HG02763 (cell line): ENCODE results near the gene ANGPTL7.
"Not testable (repeated sequence)": the region's sequence is repeated elsewhere in the genome, so short reads cannot be mapped to it uniquely, and the experiment has no call there.

Source experiments
- ATAC-seq: cut with Tn5 transposase; IDR thresholded peaks from one replicate; pipeline ENCODE4 v1.9.1; 2021; ENCODE audit warnings: mild to moderate bottlenecking, moderate library complexity; ENCODE audit not compliant: unreplicated experiment

ANGPTL7 gene, protein sequence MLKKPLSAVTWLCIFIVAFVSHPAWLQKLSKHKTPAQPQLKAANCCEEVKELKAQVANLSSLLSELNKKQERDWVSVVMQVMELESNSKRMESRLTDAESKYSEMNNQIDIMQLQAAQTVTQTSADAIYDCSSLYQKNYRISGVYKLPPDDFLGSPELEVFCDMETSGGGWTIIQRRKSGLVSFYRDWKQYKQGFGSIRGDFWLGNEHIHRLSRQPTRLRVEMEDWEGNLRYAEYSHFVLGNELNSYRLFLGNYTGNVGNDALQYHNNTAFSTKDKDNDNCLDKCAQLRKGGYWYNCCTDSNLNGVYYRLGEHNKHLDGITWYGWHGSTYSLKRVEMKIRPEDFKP

DNA sequence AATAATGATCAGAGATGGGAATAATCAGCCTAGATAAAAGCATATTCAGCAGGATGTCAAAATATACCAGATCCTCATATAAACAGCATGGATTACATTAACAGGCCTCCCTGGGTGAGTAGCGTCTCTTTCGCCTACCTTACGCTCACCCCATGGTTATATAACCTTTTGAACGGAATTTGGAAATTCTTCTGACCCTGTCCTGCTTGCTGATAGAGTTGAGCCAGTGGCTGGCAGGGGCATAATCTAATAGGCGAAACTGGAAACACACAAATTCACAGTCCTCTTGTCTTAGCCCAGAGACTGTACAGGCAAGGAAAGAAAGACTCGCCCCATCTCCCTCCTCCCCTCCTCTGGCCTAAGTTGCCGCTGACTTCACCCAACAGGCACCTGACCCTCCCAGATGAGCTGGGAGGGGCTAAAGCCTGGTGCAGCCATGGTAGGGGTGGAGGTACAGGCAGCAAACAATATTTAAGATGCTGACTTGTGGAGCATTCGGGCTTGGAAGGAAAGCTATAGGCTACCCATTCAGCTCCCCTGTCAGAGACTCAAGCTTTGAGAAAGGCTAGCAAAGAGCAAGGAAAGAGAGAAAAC, at the start of gene ANGPTL7:
Gene ANGPTL7 (plus strand): TSS at position 498 of the 594 bp plus-strand sequence. CDS start 225 bp downstream, outside the sequence.
- ATAC-seq: no peak

DNA sequence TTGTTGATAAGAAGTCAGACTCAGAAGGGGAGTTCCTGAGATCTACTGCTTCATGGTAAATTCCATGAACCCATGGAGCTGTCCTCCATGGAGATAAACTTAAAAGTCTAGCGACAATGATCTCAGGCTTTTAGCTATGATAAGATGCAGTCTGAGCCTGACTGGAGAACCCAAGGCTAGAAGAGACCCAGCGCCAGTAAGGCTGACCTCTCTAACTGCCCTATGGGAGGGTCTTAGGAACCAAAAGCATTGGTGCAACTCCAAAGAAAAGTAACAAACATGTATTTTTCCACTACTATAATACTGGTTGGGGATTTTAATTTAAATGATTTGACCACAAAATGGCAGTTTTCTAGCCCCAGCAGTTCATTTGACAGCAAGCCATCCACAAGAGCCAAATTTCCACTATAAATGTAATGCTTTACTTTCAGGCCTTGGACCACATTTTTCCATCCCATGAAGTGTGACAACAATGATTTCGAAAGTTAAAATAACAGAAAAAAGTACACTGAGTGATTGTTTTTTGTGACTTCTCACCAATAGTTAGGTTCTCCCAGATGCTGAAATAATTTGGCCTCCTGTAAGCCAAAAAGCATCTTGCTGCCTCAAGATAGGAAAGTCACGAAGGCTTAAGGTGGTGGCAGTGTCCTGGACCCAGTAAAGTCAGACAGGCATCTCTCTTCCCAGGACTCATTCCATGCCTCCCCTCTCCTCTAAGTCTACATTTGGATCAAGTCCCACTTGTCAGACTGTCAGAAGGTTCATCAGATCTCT, 46.4 kb upstream of the ANGPTL7 start:
- no peak for ATAC-seq

DNA sequence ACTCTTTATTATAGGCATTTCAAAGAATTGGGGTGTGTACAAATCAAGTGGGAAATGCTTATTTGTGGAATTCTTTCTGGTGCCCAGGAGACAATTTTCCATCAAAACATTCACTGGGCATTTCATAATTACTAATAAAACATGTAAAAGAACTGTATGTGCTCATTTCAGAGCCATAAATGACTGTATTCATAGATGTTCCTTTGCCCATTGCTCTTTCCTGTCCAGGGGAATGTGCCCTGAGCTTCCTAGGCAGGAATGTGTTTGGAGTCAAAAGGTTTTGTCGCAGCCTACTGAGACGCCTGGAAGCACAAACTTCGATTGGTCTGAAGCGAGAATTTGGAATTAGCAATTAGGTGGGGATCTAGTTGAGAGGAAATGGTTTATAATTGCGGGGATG, 45.8 kb upstream of the ANGPTL7 start:
- ATAC-seq: no peak

DNA sequence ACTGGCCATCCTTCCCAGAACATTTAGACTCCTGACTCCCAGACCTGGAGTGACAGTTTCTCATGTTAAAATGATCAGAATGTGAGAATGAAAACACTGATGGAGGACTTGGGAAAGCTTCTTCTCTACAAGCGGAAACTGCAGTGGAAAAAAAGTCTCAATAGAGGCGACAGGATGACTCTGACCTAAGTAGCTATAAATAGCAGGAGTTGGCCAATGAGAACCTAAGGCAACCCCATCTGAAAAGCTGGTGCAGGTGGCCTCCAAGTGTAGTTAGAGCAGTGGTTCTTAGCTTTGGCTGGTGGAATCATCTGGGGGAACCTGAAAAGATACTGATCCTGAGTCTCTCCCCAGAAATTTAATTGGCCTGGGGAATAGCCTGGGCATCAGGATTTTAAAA, 45.2 kb upstream of the ANGPTL7 start:
- no peak for ATAC-seq

DNA sequence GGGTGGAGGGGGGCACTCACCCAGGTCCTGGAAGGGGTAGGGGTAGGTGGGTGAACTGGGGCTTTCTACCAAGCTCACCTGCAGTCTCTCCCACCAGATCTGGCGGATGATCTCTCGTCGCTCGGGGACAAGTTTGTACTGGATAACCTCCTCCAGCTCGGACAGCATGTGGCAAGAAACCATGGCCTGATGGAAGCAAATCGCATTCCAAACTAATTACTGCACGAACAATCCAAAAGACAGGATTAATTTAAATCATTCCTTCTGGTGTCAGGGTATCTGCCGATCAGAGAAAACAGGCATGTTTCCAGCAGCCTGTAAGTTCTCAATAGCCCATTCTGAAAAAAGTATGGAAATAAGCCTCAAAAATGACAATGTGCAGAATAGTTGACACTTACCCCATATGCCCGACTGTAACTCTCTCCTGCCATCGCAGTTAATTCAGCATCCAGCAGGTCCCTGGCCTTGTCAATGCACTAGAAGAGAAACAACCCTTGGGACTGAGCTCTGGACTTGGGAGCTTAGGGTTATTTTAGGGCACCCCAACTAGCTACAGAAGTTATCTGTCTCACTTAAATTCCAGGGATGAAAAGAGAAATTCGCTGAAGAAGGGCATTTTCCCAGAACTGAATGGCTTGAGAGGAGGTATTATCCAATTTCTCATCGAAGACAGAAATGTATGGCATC, 44.4 kb upstream of the ANGPTL7 start:
- no peak for ATAC-seq

DNA sequence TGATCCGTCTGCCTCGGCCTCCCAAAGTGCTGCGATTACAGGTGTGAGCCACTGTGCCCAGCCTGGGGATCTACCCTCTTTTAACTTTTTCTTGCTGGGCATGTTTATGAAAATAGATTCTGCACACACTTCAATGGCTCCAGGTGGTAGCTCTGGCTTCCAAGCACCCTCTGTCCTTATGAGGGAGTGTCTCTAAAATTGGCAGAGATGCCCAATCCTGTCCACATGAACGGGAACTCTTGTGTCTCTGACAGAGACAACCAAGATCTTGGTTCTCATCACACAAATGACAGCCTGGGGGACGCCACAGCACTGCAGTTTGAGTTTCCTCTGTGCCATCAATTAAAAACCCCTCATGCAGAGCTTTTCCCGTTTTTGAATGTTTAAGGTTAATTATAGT, 43.4 kb upstream of the ANGPTL7 start:
- ATAC-seq: no peak

DNA sequence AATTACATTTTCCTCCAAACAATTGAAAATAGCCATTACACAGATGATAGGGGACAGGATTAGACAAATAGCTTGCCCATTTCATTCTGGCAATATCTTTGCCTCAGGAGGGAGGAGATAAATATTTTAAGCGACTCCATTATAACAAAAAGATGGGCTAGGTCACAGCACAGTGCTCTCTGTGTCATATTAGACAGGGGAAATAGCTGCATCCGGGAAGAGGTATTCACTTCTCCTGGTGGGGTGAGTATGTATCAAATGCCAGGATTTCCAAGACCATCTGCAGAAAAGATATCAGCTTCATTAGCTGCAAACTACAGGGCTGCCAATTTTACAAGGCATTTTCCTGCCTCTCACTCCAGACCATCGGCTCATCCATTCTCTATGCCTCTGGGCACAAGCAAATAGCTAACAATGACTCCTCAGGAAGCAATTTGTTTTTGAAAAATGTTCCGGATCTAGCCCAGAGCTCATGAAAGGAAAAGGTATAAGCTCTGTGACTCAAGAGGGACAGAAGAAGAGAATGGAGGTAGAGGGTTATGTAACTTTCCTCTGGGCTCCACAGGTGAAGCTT, 41.9 kb upstream of the ANGPTL7 start:
- ATAC-seq: no peak

DNA sequence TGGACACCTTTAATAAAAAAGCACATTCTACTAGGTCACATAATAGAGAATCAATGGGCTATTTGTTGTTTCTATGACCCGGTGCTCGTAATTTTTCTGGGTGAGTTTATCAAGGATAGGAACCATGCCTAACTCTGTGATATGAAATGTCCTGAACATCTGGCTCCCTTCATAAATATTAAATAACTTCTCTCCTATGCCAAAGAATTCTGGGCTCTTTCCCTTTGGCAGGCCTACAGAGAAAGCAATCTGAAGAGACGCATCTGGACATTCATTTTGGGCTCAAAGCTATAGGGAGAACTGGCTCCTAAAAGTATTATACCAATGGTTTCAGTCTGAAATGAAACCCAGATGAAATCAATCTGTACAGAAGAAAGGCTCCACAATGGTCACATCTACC, 38.8 kb upstream of the ANGPTL7 start:
- no peak for ATAC-seq

DNA sequence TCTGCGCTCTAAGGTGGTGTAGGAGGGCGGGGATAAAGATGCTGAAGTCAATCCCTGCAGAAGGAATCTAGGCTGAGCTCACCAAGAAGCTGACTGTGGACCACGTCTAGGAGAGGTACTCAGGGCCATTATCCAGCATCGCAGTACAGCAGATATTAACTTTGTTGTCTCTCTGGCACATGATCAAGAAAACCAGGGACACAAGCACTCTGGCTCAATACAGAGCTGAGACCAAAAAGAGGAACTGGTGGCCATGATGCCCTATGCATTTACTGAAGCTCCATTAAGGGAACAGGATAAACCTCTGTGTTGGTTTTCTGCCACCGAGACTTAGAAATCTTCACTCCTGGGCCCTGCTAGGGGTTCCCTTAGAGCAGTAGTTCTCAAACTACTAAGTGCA, 38.0 kb upstream of the ANGPTL7 start:
- ATAC-seq: no peak

DNA sequence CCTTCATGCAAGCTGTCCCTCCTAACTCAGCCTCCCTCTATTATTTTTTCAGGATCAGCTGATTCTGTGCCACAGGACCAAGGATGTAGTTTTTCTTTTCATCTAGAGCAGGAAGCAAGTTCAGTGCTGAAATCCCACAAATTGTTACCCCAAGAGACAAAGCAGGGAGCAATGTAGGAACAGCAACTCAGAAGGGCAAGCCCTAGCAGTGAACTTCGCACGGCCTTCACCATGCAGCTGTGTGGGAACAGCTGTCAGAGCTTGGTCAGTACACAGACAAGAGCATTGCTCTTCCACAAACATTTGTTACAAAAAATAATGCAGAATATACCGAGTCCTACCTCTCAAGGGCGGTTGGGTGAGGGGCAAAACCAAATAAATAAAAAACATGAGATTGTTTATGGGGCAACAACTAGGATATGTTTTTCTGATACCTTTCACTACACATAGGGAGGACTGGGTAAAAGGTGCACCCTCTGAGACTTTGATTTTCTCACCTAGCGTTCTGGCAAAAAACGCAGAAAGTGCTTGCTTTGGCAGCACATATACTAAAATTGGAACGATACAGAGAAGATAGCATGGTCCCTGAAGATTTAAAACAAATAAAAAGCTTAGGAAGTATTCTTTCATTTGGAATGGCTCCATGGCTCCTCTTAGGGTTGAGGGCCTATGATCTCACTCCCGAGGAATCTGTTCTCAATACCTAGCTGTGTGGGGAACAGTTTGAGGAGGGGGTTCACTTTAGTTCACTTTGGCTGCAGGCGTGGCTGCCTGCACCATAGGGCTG, 37.1 kb upstream of the ANGPTL7 start:
- ATAC-seq: no peak

DNA sequence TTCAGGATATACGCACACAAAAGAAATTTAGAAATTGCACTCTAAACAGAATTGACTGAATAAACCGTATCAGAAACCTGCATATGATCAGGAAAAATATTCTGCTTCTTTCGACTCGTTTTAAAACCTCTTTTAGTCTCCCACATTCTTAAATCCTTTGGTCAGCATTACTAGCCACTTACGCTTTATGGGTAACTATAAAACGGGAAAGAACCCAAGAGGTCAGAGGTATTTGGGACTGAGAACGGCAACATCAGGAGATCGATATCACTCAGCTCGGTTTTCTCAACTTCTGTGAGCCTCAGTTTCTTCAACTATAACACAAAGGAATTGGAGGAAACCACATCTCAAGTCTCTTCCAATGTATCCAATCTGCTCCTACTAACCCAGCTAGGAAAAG, 36.4 kb upstream of the ANGPTL7 start:
- ATAC-seq: no peak

DNA sequence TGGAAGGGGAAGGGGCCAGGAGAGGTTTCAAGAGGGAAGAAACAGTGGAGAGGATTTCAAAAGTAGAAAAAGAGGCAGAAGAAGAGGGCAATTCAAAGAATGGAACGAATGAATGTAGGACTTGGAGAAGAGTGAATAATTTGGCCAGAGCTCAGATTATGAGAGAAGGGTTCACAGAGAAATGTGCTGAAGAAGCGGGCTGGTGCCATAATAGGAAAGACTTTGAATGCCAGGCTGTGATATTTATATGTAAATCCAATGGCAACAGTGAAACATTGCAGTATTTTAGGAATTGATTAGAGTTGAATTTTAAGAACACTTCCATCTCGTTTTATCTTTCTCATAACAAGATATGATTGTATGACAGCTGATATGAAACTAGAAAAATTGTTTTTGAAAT, 36.0 kb upstream of the ANGPTL7 start:
- no peak for ATAC-seq

DNA sequence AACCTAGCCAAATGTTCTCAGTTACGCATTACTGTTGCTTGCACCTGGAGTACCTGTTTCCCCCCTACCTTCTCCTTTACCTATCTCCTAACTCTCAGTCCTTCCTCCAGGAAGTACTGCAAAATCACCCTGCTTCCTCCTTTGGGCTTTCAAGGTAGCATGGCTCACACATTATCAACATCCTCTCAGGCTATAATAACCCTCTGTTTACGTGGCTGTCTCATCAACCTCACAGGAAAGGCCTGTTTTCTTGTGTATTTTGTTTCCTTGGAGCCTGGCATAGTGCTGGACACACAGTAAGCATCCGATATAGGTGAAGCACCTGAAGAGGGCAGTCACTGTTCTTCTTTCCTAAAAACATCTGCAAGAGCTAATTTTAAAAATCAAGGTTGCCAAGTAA, 32.7 kb upstream of the ANGPTL7 start:
- no peak for ATAC-seq

DNA sequence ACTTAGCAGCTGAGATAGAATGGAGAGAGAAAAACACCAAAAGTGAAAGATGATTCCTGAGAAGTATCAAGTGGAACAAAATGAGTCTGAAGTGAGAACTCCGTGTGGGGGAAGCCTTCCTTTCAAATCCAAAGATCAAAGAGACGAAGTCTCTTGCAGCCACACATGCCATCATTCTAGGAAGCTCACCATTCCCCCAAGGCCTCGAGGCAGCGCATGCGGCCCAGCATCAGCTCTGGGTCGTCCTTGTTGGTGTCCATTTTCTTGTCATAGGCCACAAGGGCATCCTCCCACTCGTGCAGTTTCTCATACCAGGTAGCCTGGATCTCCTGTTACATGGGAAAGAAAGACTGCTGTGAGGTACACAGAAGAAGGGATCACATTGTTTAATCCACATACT, 32.2 kb upstream of the ANGPTL7 start:
- ATAC-seq: no peak

DNA sequence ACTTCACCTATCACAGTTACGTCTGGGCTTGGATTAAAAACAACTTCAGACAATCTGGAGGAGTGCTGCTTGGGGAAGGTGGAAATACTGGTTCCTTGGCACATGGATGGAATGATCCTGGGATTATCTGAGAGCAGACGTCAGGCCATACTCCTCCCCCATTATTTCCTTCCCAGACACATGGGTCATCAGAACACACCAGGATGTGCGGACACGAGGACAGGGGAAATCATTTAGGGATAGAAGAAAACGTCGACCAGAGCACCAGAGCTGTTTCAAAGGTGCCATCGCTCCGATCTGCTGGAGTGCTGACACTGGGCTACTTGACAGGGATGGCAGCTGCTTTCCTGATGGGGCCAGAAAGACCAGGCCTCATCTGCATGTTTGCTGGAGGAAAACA, 31.8 kb upstream of the ANGPTL7 start:
- no peak for ATAC-seq

DNA sequence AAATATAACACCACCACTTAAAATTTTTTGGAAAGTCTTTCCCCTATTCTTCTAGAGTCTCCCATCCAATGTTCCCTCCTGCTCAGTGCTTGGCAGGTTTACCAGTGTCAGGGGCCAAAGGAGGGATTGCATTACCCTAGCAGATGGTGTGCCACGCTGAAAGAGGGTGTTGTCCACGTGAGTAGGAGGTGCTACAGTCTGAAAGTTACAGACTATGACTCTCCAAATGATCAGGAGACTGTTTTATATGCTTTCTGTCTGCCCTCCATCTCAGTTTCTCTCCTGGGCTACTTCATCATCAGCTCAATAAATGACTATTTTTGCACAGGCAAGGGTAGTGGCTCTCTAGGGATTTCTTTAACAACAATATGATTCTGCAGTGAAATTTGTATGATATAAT, 31.3 kb upstream of the ANGPTL7 start:
- no peak for ATAC-seq

DNA sequence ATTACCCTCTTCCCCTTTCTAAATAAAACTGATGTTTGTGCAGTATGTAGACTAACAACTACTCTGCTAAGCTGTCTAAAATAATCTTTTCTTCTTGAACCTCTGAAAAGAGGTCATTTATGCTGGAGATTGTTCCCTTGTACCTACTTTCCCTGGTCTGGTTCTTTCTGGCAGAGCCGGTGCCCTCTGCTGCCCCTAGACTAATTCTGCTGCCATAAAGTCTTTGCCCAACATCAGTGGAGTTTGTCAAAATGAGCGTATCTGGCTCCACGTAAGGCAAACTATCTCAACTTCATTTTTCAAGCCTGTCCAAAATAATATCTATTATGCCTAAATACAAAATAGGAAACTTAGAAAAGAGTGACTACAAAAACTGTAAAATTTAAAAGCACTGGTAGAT, 30.9 kb upstream of the ANGPTL7 start:
- no peak for ATAC-seq

DNA sequence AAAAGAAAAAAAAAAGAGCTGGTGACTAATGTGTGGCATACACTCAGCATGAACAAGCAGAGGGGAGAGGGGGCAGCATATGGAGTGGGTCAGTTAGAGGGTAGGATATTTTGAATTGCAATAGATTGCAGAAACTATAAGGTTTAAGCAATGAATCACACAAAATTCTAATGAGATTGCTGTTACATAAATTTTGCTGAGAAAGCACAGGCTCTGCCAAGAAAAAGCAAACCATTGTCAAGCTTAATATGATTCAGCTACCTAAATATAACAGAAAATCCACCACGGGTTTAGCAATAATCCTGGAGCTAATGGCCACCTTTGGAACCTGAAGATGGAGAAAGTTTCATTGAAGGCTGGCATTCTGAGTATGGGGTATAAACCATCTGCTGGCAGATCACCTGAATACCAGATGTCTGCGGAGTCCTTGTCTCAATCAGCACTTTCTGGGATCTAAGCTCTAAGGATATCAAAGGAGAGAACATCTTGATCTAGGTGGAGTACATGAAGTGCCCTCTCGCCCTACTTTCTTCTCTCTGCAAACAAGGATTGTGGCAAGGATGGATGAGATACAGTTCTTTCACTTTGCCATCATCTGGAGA, 30.3 kb upstream of the ANGPTL7 start:
- no peak for ATAC-seq

DNA sequence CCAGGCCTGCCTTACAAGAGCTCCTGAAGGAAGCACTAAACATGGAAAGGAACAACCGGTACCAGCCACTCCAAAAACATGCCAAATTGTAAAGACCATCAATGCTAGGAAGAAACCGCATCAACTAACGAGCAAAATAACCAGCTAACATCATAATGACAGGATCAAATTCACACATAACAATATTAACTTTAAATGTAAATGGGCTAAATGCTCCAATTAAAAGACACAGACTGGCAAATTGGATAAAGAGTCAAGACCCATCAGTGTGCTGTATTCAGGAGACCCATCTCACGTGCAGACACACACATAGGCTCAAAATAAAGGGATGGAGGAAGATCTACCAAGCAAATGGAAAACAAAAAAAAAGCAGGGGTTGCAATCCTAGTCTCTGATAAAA, 26.4 kb upstream of the ANGPTL7 start:
- not testable (repeated sequence) for ATAC-seq

DNA sequence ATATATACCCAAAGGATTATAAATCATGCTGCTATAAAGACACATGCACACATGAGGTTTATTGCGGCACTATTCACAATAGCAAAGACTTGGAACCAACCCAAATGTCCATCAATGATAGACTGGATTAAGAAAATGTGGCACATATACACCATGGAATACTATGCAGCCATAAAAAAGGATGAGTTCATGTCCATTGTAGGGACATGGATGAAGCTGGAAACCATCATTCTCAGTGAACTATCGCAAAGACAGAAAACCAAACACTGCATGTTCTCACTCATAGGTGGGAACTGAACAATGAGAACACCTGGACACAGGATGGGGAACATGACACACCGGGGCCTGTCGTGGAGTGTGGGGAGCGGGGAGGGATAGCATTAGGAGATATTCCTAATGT, 22.4 kb upstream of the ANGPTL7 start:
- not testable (repeated sequence) for ATAC-seq
